ENCODE results near the gene CCDC186.
A peak's percentile ranks its signal among the peaks of the same experiment; 100 is the strongest.
"Not testable (repeated sequence)": the region's sequence is repeated elsewhere in the genome, so short reads cannot be mapped to it uniquely, and the experiment has no call there.

Gene CCDC186

DNA sequence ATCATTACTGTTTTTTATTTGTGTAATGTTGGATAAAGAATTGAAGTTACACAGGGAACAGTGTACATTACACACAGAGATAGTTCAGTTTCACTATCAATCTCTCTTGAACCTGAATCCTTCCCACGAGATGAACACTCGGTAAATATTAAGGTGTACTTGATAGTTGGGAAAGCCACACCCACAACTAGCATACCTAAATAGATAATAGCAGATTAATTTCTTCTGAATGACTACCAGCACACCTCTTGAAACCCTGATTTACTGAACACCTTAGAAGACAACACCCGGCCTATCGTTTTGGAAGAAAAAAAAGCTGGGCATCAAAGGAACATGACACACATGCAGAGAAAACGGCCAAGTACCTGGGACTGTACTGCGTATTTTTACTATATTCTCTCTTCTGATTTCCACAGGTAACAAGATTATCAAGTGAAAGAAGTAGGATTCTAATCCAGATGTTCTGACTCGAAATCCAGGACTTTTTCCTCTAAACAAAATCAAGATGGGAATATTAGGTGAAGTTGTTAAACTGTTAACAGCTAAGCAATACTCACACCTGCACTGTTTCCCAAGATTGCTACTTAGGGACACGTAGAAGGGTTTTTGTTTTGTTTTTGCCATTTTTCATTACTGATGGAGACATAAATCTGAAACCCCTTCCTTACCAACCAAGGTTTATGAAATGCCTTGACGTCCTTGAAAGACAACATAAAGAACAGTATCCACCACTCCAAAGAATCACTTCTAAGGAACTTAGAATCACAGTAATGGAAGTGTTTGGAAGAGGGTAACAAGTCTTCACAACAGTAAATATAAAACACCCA is 1.0 kb downstream of the CCDC186 start:
- no peak for DNase-seq

DNA sequence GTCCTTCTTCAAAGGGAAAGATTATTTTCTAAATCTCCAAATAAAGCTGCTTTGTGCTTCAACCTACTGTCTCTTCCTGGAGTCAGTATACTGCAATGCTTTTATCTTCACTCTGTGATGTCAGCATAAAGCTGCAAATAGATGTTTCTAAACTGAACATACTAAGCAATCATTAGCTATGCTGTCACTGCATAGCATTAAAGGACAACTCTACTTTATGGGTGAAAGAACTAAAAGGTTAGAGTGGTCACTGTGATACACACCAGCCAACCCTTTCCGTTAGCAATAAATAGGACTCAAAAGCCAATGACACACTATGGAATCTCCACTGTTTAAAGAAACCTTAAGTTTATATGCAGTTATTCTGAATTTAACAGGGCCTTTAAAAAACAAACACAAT is 1.8 kb downstream of the CCDC186 start:
- DNase-seq, result no peak

DNA sequence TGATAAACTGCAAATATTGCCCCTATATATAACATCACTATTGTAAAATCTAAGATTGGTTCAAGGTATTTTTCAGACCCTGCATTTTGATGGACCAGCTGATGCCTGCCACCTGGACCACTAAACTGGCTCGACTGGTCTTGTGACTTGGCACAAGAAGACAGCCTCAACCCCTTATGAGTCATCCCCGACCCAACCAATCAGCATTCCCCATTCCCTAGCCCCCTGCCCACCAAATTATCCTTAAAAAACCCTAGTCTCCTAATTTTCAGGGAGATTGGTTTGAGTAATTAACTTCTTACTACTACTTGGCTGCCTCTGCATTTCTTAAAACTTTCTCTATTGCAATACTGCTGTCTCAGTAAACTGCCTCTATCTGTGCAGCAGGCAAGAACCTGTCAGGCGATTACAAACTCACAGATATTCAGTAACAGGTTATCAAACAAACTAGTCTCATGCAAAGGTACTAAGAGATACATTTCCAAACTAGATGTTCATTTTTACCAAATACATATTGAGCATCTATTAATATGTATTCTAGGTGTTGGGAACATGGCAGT is 5.5 kb downstream of the CCDC186 start:
- no peak for DNase-seq

DNA sequence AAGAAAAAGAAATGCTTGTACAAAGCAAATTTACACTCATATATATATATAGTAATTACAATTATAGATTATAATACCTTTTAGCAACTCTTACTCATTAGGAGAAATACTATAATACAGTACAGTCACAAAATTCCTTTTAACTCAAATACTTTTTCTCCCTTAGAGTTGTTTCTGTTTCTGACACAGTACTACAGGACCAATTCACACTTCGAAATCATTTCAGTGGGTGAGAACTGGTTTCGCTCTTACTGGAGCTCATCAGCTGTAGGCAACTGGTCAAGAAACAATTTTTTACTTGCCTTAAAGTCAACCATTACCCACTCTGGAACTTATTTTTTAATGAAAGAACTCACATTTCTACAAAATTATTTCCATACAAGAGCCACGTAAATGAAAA is 6.0 kb downstream of the CCDC186 start:
- DNase-seq, result no peak

DNA sequence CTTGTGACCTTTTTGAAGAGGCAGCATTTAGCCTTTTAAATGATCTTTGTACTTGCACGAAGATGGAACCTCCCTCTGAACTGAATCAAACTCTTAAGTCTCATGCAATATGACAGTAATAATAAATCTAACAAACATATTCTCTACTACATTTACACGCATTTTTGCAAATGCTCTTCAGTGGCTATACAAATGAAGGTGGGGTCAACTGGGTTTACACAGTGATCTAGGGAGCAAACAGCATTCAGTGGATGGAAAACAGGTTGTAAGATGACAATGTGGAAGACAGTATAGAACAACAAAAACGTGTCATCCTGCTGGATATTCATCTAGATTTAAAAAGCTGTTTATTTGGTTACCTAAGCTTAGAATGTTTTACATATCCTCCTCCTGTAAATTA is 7.5 kb downstream of the CCDC186 start:
- no peak for DNase-seq

DNA sequence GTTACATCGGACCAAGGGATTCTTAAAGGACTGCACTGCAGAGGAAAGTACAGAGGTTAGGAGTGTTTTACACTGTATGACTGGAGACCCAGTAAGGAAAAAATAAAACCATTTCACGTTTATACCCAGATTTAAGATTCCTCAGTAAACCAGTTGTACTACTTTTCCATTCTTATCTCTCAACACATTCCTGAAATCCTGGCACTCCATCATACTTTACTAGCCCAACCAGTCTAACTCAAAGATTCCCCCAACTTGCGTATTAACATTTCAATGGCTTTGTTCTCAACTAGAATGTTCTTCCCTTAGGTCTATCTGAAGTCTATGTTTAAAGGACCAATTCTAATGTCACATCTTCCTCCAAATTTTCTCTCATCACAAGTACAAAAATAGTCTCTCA is 8.0 kb downstream of the CCDC186 start:
- DNase-seq, result peak; percentile 28

DNA sequence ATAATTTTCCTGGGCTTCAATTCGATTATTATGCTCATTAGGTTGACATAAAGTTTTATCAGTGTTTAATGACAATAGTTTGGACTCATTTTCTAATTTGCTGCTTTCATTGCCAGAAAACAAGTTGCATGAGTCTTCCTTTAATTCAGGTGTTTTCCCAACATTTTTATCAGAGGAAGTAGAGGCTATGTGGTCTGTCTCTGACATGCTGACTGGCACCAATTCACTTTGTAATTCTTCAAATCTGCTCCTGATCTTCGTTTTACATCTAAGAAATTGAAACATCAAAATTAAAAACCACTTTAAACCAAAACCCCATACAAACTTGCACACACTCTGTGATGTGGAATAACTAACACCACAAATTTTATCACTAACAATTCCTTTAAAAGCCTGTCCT is 10.9 kb downstream of the CCDC186 start:
- no peak for DNase-seq

DNA sequence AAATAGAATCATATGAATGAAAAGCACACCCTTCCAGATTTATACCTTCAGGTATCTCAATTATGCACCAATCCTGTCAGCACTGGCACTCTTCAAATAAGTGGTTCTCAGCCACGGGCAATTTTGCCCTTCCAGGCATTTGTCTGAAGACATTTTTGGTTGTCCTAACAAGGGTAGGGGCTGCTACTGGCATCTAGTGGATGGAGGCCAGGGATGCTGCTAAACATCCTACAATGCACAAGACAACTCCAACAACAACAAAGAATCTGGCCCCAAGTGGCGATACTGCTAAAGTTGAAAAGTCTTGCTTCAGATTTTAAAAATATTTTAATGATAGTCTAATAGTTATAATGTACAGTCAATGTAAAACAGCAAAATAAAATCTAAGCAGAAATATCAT is 16.1 kb downstream of the CCDC186 start:
- no peak for DNase-seq

DNA sequence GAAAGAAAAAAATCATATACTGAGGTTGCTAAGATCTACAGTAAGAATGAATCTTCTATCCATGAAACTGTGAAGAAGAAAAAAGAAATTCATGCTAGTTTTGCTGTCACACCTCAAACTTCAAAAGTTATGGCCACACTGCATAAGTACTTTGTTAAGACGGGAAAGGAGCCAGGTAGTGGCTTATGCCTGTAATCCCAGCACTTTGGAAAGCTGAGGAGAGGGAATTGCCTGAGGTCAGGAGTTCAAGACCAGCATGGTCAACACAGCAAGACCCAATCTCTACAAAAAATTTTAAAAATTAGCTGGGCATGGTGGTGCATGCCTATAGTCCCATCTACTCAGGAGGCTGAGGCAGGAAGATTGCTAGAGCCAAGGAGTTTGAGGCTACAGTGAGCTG is 22.1 kb downstream of the CCDC186 start:
- no peak for DNase-seq

DNA sequence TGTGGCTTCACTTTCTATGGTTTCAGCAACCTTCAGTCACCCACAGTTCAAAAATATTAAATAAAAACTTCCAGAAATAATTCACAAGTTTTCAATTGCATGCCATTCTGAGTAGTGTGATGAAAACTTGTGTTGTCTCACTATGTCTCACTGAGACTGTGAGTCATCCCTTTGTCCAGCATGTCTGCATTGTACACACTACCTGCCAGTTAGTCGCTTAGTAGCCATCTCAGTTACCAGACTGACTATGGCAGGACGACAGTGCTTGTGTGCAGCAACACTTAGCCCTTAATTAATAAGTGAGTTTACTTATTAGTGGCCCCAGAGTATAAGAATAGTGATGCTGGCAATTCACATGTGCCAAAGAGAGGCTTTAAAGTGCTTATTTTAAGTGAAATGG is 22.5 kb downstream of the CCDC186 start:
- DNase-seq, result peak; percentile 31

DNA sequence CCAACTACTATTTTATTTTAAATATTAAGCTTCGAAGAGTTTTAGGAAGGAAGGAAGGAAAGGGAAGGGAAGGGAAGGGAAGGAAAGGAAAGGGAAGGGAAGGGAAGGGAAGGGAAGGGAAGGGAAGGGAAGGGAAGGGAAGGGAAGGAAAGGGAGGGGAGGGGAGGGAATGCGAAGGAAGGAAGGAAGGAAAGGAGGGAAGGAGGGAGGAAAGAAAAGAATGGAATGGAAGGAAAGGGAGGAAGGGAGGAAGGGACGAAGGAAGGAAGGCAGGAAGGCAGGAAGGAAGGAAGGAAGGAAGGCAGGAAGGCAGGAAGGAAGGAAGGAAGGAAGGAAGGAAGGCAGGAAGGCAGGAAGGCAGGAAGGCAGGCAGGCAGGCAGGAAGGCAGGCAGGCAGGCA is 24.5 kb downstream of the CCDC186 start:
- not testable (repeated sequence) for DNase-seq

DNA sequence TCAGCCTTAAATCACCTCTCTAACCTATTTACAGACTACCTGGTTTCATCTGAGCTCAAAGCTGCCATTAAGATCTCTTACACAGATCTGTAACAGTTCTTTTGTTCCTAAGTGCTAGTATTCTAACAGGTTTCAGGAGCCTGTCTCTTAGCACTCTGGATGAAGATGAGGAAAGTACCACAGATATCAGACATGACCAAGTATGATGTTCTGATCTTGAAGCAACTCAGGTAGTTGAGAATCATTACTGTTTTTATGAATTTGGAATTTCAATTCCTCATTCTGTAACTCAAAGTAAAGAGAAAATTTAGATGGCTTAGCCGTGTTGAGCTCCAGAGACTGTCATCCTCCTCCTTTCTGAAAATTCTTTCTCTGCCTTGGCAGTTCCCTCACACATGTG is 30.8 kb downstream of the CCDC186 start:
- no peak for DNase-seq

DNA sequence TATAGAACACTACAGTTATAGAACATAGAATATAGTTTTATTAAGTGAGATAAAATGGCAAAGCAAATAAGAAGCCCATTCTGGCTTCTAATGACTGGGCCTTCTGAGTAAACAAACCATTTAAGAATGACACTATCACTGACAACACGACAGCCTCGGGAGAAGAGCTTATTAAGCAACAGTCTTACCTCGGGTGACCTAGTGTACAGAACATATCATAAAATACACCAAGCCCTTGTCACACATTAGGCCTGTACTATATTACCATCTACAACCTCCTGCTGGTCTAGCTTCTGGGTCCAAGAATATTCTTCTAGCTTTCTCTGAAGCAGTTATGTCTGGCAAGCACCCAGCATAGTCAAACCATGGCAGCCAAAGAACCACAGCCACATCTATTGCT is 32.0 kb downstream of the CCDC186 start:
- no peak for DNase-seq

DNA sequence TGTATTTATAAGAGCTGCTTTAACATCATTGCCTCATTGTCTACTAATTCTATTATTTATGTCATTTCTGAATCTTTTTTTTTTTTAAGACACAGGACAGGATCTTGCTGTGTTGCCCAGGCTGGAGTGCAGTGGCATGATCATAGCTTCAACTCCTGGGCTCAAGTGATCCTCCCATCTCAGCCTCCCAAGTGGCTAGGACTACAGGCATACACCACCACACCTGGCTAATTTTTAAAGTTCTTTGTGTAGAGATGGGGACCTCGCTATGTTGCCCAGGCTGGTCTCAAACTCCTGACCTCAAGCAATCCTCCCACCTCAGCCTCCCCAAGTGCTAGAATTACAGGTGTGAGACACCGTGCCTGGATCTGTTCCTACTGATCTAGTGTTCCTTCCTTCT is 33.2 kb downstream of the CCDC186 start:
- not testable (repeated sequence) for DNase-seq

DNA sequence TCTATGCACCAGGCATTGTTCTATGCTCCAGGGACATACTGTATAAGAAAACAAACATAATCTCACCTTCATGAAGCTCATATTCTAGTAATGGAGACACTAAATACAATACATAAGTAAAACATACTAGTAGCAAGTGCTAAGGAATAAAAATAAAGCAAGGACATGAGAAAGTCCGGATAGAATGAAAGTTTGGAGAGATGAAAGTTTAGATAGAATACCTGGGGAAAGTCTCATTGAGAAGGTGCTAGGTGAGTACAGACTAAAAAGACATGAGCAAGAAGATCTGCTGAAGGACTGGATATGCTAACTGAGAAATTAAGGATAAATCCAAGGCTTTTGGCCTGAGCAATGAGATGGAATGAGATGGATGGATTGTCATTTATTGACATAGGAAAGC is 34.0 kb downstream of the CCDC186 start:
- DNase-seq, result no peak

DNA sequence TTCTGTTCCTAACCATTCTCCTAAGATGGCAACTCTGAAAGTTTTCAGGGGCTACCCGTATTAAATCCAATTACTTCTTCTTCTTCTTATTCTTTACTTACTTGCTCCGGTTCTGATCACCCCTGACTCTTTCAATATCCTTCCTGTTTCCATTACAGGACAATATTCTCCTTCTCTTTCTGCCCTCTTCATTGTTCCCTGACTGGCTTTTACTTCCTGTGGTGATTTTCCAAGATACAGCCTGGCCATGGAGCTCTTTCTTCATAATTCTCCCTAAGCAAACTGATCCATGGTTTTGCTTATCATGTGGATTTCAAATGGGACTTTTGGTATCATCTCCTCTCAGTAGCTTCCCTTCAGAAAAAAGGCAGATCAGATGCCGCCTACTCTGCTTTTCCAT is 35.4 kb downstream of the CCDC186 start:
- DNase-seq, result no peak

DNA sequence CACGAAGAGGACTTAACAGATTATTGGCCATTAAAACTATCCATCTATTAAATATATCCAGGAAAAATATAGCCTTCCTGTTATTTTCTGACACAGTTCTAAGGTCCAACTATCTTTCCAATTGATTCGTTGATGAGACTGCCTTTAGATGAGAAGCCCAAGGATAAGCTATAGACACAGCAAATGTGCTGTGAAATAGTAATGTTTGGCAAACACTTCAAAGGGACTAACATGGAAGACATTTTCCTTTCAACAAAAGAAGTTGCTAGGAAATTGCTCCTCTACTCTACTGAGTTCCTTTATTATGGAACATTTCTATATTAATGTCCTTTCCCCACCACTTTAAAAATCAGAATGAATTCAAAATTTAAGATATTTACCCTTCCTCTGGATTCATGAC is 38.5 kb downstream of the CCDC186 start:
- no peak for DNase-seq

DNA sequence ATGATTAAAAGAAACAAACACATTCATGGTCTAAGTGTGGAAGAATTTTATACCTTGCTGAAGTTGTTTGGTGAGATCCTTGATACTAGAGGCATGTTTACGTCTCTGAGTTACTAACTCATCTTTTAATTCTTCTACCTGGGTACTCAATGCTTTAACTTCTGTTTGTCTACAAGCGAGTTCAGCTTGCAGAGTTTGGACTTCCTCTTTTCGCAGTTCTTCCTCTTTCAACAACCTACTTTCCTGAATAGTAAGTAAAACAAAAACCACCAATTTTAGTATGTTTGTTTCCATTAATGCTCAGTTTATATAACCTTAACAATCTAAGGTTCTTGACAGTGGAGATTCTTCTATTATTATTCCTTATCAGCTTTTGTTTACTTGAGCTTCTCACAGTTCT is 42.9 kb downstream of the CCDC186 start:
- DNase-seq, result no peak

DNA sequence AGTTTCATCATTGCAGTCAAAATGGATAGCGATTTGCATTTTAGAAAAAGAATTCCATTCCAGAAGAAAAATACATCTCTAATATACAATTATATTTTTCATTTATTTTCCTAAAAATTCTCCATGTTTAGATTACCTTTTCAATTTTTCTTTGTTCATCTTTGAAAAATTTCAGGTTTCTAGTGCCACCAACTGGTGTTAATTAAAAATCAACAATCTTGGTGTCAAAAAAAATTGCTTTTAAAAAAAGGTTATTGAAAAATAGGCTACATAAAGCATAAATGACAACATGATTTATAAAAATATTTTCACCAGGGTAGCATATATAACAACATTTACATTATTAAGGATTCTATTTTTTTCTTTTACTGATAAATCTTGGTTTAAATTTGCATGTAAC is 53.0 kb downstream of the CCDC186 start:
- DNase-seq, result no peak

DNA sequence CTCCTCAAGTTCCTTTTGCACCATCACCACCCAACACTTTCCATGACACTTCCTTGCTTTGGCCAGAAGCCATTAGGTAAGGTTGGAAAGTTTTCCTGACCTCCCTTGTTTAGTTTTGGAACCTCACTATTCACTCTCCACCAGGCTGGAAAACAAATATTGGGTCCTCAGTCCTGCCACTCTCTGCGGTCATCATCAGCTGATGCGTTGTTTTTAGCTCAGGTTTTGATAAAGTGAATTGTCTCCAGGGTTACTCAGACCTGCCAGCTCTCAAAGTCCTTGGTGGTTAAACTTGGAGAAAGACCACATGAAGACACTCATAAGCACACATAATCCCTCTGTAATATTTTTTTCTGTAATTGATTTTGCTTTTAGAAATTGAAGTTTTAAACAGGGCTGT is 55.5 kb downstream of the CCDC186 start:
- no peak for DNase-seq

DNA sequence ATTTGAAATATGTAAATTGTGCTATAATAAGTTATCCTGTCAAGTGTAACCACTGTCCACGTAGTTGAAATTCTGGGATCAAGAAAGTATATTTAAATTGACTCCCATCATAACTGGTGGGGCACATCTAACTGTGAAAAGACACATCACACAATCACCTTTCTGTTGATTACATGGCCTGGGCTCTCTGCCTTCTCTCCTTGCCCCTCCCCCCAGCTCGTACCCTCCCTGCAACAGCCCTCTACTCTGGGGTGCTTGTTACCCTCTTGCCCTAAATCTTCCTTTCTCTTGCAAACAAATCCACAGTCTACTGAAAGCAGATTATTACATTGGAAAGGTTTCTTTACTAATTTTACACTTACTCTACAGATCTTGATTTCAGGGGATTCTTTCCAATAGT is 56.3 kb downstream of the CCDC186 start:
- DNase-seq, result no peak

DNA sequence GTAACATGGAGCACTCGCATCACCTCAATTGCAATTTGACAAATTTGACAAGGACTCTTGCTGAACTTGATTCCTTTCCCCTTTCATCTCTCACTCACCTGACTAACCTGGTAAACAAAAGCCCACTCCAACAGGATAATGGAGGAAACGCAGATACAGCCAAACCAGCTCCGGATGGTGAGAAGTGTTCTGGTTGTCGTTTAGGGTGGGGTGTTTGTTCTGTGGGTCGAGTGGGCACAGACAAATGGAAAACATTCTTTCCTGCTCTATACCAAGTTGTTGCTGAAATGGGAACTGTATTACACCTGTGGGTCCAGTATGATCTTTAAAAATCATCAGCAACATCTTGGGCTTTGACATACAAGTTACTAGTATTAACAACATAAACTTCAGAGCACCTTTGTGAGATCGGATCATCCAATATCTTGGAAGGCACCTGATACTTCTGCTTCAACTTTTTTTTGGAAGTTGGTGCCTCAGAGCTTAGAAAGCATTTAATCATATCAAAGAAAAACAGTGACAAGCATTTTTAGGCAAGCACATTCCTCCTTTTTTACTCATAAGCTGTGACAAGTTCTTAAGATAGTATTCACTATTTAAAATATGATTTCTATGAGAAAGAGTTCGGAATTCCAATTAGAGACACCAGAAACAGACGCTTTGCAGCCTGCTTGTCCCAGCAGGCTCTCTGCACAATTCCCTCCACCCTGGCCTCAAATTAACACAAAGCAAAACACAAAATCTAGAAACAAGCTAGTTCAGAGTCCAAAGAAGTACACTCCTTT is 58.1 kb downstream of the CCDC186 start:
- no peak for DNase-seq

DNA sequence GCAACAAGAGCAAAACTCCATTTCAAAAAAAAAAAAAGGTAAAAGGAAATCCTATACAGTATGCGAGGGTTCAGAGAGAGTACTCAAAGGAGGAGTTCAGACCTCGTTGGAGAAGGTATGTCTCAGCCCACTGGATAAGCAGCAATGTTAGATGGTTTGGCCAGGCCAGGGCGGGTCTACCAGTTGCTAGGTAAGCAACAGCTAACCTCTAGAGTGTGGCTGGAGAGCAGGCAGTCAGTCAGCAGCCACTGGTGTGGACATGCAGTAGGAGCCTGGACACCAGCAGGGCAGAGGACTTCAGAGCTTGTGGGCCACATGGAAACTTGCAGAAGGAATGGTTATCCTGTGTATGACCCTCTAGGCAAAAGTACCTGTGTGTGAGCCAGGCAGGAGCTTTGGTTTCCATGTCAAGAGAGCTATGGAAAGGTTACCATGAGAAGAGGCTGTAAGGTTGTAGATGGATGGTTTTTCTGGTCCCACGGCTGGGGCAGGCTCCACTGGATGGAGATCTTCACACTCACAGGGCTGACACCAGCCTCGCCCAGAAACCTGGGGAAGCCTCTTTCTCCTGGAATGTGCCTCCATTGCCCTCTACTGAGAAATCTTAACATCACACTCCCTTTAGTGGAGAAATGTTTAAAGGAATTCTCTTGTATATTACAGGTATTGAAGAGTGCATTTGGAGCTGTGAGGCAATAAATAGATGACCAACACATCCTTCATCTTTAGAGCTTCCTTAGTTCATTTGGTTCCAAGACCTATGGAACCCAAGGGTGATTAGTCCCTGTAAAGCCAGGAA is 63.6 kb downstream of the CCDC186 start:
- no peak for DNase-seq

Measured in NCI-H226 (cell line).